Activated CD8-positive, alpha-beta memory T cell treated with anti-CD3 and anti-CD28 coated beads, Interleukin-2, amount 50 U/mL, for 1 hour (primary cell): Measurements from ENCODE around the gene CTBP2.
"Not testable (repeated sequence)": the region's sequence is repeated elsewhere in the genome, so short reads cannot be mapped to it uniquely, and the experiment has no call there.

Experiments
- DNase-seq: peaks from one replicate; pipeline ENCODE4 v3.0.0-alpha.2; 2020; ENCODE audit errors: extremely low read depth

The CTBP2 gene

GRCh38 chr10:124997771-124998623, 162.4 kb downstream of the CTBP2 start:
- DNase-seq = no peak

DNA sequence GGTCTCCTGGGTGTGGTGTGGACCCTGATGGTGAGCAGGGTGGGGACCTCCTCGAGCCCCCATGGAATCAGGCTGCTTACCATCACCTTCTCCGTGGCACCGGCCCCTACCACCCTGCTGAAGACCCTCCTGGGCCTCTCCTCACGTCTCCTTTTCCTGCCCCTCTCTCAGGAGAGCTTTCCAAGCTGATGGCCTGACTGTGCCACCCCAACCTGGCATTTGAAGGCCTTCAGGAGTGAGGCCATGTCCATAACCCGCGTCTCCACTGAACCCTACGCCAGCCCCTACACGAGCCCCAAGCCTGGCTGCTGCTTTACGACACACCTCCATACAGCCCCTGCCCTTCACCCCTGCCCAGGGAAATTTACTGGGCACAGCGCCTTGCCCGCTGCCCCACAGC, 163.1 kb downstream of the CTBP2 start:
- DNase-seq = no peak

GRCh38 chr10:124996854-124997215, 163.5 kb downstream of the CTBP2 start:
- DNase-seq = no peak

GRCh38 chr10:124996127-124996853, 164.1 kb downstream of the CTBP2 start:
- no peak for DNase-seq

GRCh38 chr10:124995605-124996004, 164.8 kb downstream of the CTBP2 start:
- no peak for DNase-seq

DNA sequence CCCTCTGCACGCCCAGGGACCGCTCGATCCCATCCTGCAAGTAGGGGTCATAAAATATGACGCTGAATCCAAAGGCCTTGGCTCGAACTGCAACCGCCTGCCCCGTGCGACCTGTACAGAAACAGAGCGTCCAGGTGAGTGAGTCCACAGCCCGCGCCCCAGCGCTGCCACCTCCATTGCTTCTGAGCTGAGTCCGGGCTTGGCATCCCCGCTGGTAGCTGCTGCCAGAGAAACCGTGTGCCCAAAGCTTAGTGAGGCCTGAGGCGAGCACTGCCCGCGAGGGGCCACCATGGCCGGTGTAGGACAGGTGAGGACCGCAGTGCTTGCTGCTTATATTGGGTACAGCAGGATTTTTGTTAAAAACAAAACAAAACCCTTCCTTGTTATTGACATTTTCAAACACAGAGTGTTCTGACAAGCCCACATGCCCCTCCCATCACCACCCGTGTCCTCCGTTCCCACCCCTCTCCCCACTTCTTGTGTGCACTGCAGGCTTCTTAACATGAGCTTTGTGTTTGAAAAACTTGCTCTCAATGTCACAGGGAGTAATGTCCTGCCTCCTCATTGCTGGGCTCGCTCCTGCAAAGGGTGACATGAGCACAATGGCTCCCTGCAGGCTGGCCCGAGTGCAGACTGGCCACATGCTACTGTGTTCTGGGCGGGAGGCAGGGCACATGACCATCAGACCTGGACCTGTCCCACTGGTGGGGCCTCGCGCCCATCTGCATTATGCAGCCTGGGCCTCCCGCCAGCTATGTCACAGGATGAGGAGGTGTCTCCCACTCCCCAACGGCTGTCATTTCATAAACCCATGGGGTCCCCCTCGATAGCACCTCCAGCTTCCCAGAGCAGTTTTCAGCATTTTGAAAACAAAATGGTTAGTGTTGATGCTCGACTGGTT, 165.5 kb downstream of the CTBP2 start:
- DNase-seq = no peak

GRCh38 chr10:124993736-124994451, 166.5 kb downstream of the CTBP2 start:
- DNase-seq = no peak

DNA sequence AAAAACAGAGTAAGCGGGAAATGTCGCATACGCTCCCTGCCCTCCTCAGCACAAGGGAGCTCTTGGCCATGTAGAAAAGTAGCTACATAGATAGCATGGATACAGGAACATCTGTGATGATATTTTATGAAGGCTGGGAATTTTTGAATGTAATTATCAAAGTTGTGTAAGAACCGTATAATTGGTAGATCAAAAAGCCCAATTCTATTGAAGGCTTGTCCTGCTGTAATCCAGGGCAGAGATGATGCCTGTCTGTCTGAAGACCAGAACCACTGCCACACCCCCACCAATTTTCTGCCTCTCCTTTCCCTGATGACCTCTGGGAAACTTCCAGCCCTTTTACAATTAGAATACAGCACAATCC, 167.0 kb downstream of the CTBP2 start:
- no peak for DNase-seq

DNA sequence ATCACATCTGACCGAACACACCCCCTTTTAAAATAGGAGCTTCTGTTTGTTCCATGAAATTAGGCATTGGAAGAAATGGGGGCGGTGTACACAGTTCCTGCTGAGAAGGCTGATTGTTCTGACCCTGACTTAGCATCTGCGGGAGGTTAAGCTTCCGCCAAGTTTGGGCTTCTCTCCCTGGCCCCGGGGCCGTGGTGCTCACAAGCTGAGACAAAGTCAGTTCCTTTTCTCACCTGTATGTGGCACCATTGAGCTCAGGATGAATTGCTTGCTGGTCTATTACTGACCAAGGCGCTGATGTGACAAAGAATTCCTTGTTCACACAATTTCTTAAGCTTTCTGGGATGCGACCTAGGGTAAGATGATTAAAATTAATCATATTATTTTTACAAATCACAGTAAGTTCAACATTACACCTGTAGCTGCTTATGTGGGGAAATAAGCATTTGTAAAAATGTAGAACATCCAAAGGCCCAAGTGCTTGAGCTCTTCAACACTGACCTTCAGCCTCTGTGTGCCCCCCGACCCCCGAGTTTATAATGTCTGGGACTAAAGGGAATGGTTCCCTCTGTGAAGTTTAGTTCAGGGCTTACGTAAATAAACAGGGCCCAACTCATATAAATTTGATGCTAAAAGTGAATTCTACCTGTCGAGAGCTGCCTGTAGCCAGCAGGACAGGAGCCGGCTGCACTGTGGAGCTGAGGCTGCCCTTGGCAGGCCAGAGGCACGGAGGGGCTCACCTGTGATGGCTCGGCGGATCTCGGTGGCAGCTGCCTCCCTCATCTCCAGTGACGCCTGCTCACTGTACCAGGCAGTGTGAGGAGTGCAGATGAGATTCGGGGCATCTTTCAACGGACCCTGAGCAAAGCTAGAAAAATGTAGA, 167.7 kb downstream of the CTBP2 start:
- DNase-seq = no peak

DNA sequence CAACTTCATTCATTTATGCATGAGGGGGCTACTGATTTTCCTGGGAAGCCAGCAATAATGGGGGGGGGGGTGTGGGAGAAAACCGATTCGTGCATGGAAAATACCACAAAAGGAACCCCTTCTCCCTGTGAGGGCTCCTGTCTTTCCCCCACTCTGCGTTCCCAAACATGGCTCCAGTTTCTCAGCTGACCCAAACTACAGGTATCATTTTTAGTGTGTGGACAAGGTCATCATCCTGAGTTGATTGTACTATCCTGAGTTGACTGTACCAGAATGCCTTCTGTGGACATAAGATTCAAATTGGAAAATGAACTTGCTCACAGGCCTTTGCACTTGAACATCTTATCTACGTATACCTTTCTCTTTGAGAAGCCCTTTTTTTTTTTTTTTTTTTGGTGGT, 168.5 kb downstream of the CTBP2 start:
- DNase-seq = no peak

- no peak for DNase-seq
Measured at GRCh38 chr10:124990671-124991625, 169.4 kb downstream of the CTBP2 start.

- DNase-seq = no peak
Measured at GRCh38 chr10:124989526-124989925, 170.8 kb downstream of the CTBP2 start.

DNA sequence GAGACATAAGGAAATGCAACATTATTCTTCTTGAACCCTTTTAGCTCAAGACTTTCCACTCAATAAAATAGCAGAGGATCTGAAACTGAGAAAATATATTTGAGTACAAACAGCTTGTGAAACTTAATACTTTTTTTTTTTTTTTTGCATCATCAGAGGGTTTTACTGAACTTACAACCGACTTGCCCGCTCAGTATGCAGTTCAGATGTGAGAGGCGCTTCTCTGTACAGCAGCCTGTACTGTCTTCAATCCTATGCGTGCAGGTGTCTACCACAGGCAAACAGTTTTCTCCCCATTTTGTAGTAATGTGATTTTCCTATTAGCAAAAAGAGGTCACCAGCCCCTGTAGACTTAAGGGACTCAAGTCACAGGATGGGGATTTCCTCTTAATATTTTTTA, 171.6 kb downstream of the CTBP2 start:
- DNase-seq = not testable (repeated sequence)

GRCh38 chr10:124987788-124988187, 172.6 kb downstream of the CTBP2 start:
- no peak for DNase-seq

GRCh38 chr10:124985162-124985561, 175.2 kb downstream of the CTBP2 start:
- no peak for DNase-seq

DNA sequence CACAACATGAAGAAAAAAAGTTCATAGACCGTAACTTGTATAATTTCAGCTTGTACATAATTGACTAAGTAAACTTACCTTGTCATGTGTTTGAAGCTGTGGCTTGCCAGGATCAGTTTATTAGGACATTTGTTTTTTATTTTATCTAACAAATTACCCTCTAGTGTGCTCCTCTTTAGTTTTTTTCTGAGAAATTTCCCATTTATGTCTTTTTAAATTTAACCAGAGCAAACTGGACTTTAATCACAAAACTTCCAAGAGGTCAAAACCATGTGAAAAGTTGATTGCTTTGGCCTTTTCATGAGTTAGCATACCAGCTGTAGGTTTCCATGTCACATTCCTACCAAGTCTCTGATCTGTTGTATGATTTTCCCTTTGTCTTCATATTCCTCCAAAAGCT, 176.0 kb downstream of the CTBP2 start:
- no peak for DNase-seq

- no peak for DNase-seq
Measured at GRCh38 chr10:124983321-124983720, 177.0 kb downstream of the CTBP2 start.

DNA sequence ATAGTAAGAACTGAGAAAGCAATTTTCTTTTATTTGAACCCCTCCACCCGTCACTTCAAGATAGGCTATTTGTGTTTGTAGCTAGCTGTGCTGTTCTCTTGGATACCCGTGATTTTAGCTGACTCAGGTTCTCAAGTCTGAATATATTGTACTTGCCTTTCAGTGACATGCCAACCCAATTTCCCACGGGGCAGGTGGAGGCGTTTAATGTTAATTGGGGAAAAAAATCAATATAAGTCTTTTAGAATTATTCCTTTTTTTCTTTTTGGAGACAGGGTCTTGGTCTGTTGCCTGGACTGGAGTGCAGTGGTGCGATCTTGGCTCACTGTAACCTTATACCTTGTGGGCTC, 182.0 kb downstream of the CTBP2 start:
- DNase-seq = no peak

DNA sequence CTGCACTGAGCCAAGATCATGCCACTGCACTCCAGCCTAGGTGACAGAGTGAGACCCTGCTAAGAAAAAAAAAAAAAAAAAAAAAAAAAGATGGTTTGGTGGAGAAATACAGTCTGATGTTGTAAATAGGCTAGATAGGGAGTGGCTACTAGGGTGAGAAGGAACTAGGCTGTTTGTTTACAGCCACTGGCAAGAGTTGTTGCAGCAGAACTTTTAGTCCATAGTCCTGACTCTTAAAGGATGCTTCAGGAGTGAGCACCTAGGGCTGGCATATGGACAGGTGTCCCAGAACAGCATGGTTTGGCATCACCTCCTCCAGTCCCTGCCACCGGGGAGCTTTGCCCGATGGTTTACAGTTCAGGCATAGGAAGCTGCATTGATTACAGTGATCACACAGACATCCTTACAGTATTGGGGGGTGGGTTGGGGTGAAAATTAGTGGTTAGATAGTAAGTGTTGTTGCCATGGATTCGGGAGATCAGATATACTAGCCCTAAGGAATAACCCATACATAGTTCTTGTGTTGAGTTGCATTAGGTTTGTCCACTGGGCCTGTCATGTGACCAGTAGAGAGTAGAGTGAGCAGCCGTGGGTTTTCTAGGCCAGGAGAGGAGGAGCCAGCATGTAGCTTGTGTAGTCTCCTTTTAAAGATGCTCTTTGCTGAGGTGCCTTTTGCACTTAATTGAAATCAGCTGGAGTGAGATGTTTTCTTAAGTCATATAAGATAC, 182.6 kb downstream of the CTBP2 start:
- no peak for DNase-seq
